GM21360 (cell line): ENCODE measurements around the gene TBC1D17.

Experiments used
- ATAC-seq: cut with Tn5 transposase; IDR thresholded peaks from one replicate; pipeline ENCODE4 v1.9.1; 2021; ENCODE audit warnings: mild to moderate bottlenecking, moderate library complexity; ENCODE audit not compliant: unreplicated experiment

TBC1D17 gene

GRCh38 chr19:49890349-49891311, 13.1 kb downstream of the TBC1D17 start:
- no peak for ATAC-seq

GRCh38 chr19:49891393-49891792, 13.9 kb downstream of the TBC1D17 start:
- ATAC-seq: no peak

- no peak for ATAC-seq
These were observed 15.2 kb downstream of the TBC1D17 start for GRCh38 chr19:49892716-49893115.

- ATAC-seq: no peak
These were observed 16.6 kb downstream of the TBC1D17 start for GRCh38 chr19:49894011-49894664.

- no peak for ATAC-seq
These were observed 17.5 kb downstream of the TBC1D17 start for GRCh38 chr19:49894879-49895565.

- ATAC-seq: no peak
These were observed 18.2 kb downstream of the TBC1D17 start for GRCh38 chr19:49895566-49896297.

GRCh38 chr19:49896863-49897621, 19.5 kb downstream of the TBC1D17 start, which contains the start of gene IL4I1:
Gene IL4I1, minus strand, starts transcription at chr19:49896887. Its CDS starts 727 bp downstream, at chr19:49896160.
- peak; percentile 43 for ATAC-seq

GRCh38 chr19:49904136-49904535, 26.6 kb downstream of the TBC1D17 start:
- no peak for ATAC-seq

- no peak for ATAC-seq
These were observed 29.5 kb downstream of the TBC1D17 start for GRCh38 chr19:49906879-49907564.

GRCh38 chr19:49907745-49908446, 30.4 kb downstream of the TBC1D17 start:
- ATAC-seq: no peak

GRCh38 chr19:49908480-49909420, 31.2 kb downstream of the TBC1D17 start:
- ATAC-seq: no peak

- ATAC-seq: no peak
These were observed 32.7 kb downstream of the TBC1D17 start for GRCh38 chr19:49910179-49910578.

- ATAC-seq: no peak
These were observed 34.1 kb downstream of the TBC1D17 start for GRCh38 chr19:49911381-49912145.

GRCh38 chr19:49912965-49913685, 35.6 kb downstream of the TBC1D17 start:
- no peak for ATAC-seq

GRCh38 chr19:49913720-49914119, 36.2 kb downstream of the TBC1D17 start:
- no peak for ATAC-seq

GRCh38 chr19:49915271-49915670, 37.8 kb downstream of the TBC1D17 start:
- no peak for ATAC-seq
